GM12891 (cell line): ENCODE data around the gene MED27.

Experiments used
- POLR2A ChIP-seq: IDR thresholded peaks from 2 replicates; pipeline ENCODE4 v1.6.1; 2011; ENCODE audit warnings: low read depth, low read length, control low read depth
- POLR2AphosphoS5 ChIP-seq: IDR thresholded peaks from 2 replicates; pipeline ENCODE4 v1.6.1; 2011; ENCODE audit warnings: low read depth, low read length, control low read depth
- POU2F2 ChIP-seq: IDR thresholded peaks from 2 replicates; pipeline ENCODE4 v1.6.1; 2011; ENCODE audit warnings: low read depth, mild to moderate bottlenecking, control low read depth, low read length, moderate library complexity
- SPI1 ChIP-seq: IDR thresholded peaks from 2 replicates; pipeline ENCODE4 v1.6.1; 2011; ENCODE audit warnings: low read depth, low read length, control low read depth
- TAF1 ChIP-seq: IDR thresholded peaks from 2 replicates; pipeline ENCODE4 v1.6.1; 2011; ENCODE audit warnings: low read depth, low read length, control low read depth

DNA sequence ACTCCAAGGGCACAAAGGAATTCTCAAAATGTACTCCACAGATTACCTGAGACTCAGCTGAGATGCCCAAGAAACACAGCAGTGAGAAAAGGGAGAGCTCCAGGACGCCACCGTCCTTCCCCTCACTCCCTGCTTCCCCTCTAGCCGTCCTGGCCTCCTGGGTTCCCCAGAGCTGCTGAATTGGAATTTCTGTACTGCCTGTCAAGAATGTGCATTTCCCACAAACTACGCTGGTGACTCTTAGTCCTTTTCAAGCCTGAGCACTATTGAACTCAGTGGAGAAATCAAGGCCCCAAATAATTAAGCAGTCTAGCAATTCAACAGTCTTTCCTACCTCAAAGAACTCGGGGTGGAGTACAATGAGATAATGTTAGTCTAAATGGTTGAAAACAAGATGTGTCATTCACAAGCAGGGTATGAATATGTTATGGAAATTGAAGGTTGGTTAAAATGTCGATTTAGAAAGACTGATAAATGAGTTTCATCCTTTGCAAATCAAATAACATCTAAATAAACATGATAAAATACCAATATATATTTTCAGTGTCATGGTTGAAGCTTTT is 153.2 kb downstream of the MED27 start:
- TF ChIP-seq POLR2A (no peak), POLR2AphosphoS5 (no peak), POU2F2 (no peak), TAF1 (no peak), SPI1 (no peak)
